H9 (cell line): Measurements from ENCODE around the gene TTC19. TPM values are rescaled to one million over a fixed set of nuclear protein-coding genes. Genes with fewer than 3 reads are reported as not detected.

Source experiments
- DNase-seq: peaks from one replicate; pipeline ENCODE4 v3.0.0-alpha.2; 2017
- H2AFZ ChIP-seq: one replicate; pipeline ENCODE4 v1.6.1; 2013; ENCODE audit warnings: mild to moderate bottlenecking, low read length, control low read depth, moderate library complexity
- H2AK5ac ChIP-seq: 2 replicates; pipeline ENCODE4 v1.6.1; 2013; ENCODE audit warnings: low read length, control low read depth, mixed read lengths; ENCODE audit not compliant: insufficient read length
- H2BK120ac ChIP-seq: one replicate; pipeline ENCODE4 v1.6.1; 2013; ENCODE audit warnings: low read depth, mild to moderate bottlenecking, low read length, control low read depth, inconsistent platforms; ENCODE audit not compliant: poor library complexity, severe bottlenecking
- H2BK12ac ChIP-seq: 2 replicates; pipeline ENCODE4 v1.6.1; 2013; ENCODE audit warnings: low read length, control low read depth, mixed read lengths, low read depth; ENCODE audit not compliant: insufficient read length
- H2BK15ac ChIP-seq: 2 replicates; pipeline ENCODE4 v1.6.1; 2013; ENCODE audit warnings: low read depth, low read length, control low read depth
- H2BK20ac ChIP-seq: one replicate; pipeline ENCODE4 v1.6.1; 2013; ENCODE audit warnings: low read depth, mild to moderate bottlenecking, low read length, control low read depth, inconsistent platforms; ENCODE audit not compliant: poor library complexity, severe bottlenecking
- H2BK5ac ChIP-seq: 2 replicates; pipeline ENCODE4 v1.6.1; 2013; ENCODE audit warnings: low read length, control low read depth, mixed read lengths; ENCODE audit not compliant: insufficient read length
- H3K14ac ChIP-seq: 2 replicates; pipeline ENCODE4 v1.6.1; 2013; ENCODE audit warnings: low read length, control low read depth; ENCODE audit not compliant: insufficient read depth
- H3K18ac ChIP-seq: 2 replicates; pipeline ENCODE4 v1.6.1; 2013; ENCODE audit warnings: low read depth, mild to moderate bottlenecking, mixed read lengths, low read length, control low read depth; ENCODE audit not compliant: insufficient read length
- H3K23ac ChIP-seq: 2 replicates; pipeline ENCODE4 v1.6.1; 2013; ENCODE audit warnings: low read length, control low read depth, mixed read lengths, low read depth; ENCODE audit not compliant: insufficient read length
- H3K23me2 ChIP-seq: 2 replicates; pipeline ENCODE4 v1.6.1; 2013; ENCODE audit warnings: low read depth, mild to moderate bottlenecking, mixed read lengths, low read length, control low read depth; ENCODE audit not compliant: insufficient read length, poor library complexity, severe bottlenecking
- H3K27ac ChIP-seq: 2 replicates; pipeline ENCODE4 v1.5.1; 2013; ENCODE audit warnings: low read length, control low read depth, mixed read lengths, low read depth; ENCODE audit not compliant: insufficient read length
- H3K27me3 ChIP-seq: 2 replicates; pipeline ENCODE4 v1.6.1; 2013; ENCODE audit warnings: low read length, control low read depth, inconsistent platforms; ENCODE audit not compliant: insufficient read depth
- H3K4ac ChIP-seq: 2 replicates; pipeline ENCODE4 v1.6.1; 2013; ENCODE audit warnings: low read depth, mild to moderate bottlenecking, control low read depth, inconsistent platforms, low read length, moderate library complexity
- H3K4me1 ChIP-seq: 2 replicates; pipeline ENCODE4 v1.6.1; 2013; ENCODE audit warnings: low read length, control low read depth, inconsistent platforms; ENCODE audit not compliant: insufficient read depth
- H3K4me2 ChIP-seq: 2 replicates; pipeline ENCODE4 v1.6.1; 2013; ENCODE audit warnings: low read length, control low read depth, mixed read lengths; ENCODE audit not compliant: insufficient read length, insufficient read depth
- H3K56ac ChIP-seq: 2 replicates; pipeline ENCODE4 v1.6.1; 2013; ENCODE audit warnings: low read depth, mild to moderate bottlenecking, mixed read lengths, low read length, control low read depth; ENCODE audit not compliant: insufficient read length
- H3K79me1 ChIP-seq: 2 replicates; pipeline ENCODE4 v1.6.1; 2013; ENCODE audit warnings: low read depth, mild to moderate bottlenecking, moderate library complexity, low read length, control low read depth, inconsistent platforms; ENCODE audit not compliant: insufficient read depth, poor library complexity, severe bottlenecking
- H3K79me2 ChIP-seq: 2 replicates; pipeline ENCODE4 v1.6.1; 2013; ENCODE audit warnings: low read length, control low read depth, inconsistent platforms; ENCODE audit not compliant: insufficient read depth
- H3K9ac ChIP-seq: 2 replicates; pipeline ENCODE4 v1.6.1; 2013; ENCODE audit warnings: low read length, control low read depth, mixed read lengths; ENCODE audit not compliant: insufficient read length; ENCODE audit errors: extremely low read depth
- H3K9me3 ChIP-seq: one replicate; pipeline ENCODE4 v1.6.1; 2013; ENCODE audit warnings: low read depth, low read length, inconsistent platforms; ENCODE audit not compliant: control insufficient read depth
- H3T11ph ChIP-seq: one replicate; pipeline ENCODE4 v1.6.1; 2013; ENCODE audit warnings: mild to moderate bottlenecking, low read length, control low read depth, inconsistent platforms
- H4K20me1 ChIP-seq: one replicate; pipeline ENCODE4 v1.6.1; 2013; ENCODE audit not compliant: control insufficient read depth, insufficient read length, insufficient read depth
- H4K5ac ChIP-seq: 2 replicates; pipeline ENCODE4 v1.6.1; 2013; ENCODE audit warnings: low read depth, mild to moderate bottlenecking, mixed read lengths, low read length, control low read depth; ENCODE audit not compliant: insufficient read length
- H4K8ac ChIP-seq: replicated peaks from 2 replicates; pipeline ENCODE4 v1.6.1; 2013; ENCODE audit warnings: low read length, control low read depth, mixed read lengths, low read depth; ENCODE audit not compliant: insufficient read length
- H4K91ac ChIP-seq: 2 replicates; pipeline ENCODE4 v1.6.1; 2013; ENCODE audit warnings: low read depth, mild to moderate bottlenecking, moderate library complexity, mixed read lengths, low read length, control low read depth; ENCODE audit not compliant: insufficient read length
- H3K27ac Mint-ChIP-seq, 3 experiments: 2 replicates in 2 of 3; 3 replicates in 1 of 3; pipeline ENCODE4 v1.8.0; 2020 to 2021; ENCODE audit warnings: mixed read lengths in 3 of 3, mild to moderate bottlenecking in 1 of 3, moderate library complexity in 1 of 3
- H3K27me3 Mint-ChIP-seq: 2 replicates; pipeline ENCODE4 v1.8.0; 2021; ENCODE audit warnings: low read depth, mild to moderate bottlenecking, moderate library complexity, mixed read lengths
- H3K36me3 Mint-ChIP-seq, 3 experiments: 2 replicates in 2 of 3; 3 replicates in 1 of 3; pipeline ENCODE4 v1.8.0; 2020 to 2021; ENCODE audit warnings: low read depth in 3 of 3, mixed read lengths in 3 of 3; ENCODE audit not compliant: insufficient read depth in 1 of 3
- H3K4me1 Mint-ChIP-seq, 2 experiments: 2 replicates each; pipeline ENCODE4 v1.8.0; 2020; ENCODE audit warnings: mixed read lengths in 2 of 2
- H3K4me3 Mint-ChIP-seq, 2 experiments: 2 replicates in 1 of 2; 3 replicates in 1 of 2; pipeline ENCODE4 v1.8.0; 2020 to 2021; ENCODE audit warnings: mild to moderate bottlenecking in 2 of 2, mixed read lengths in 2 of 2, moderate library complexity in 1 of 2
- H3K9me3 Mint-ChIP-seq, 2 experiments: 2 replicates in 1 of 2; 3 replicates in 1 of 2; pipeline ENCODE4 v1.8.0; 2020; ENCODE audit warnings: mild to moderate bottlenecking in 2 of 2, mixed read lengths in 2 of 2, moderate library complexity in 1 of 2
- WGBS: extraction: QIAGEN DNeasy Blood & Tissue Kit; methylation state at CpG from one replicate; pipeline ENCODE4 v1.1.7; 2013; ENCODE audit warnings: missing lambda C conversion rate, low lambda C conversion rate, mixed read lengths; ENCODE audit not compliant: insufficient read length; ENCODE audit errors: extremely low coverage; 5-methylcytosine and 5-hydroxymethylcytosine counted together
- total RNA-seq: library from RNA; stranded (reverse); gene quantifications from 2 replicates; pipeline ENCODE4 v1.2.1, GENCODE V29; 2021
- TF ChIP-seq, protein P1 (sequence below): fragments of 200-600 bp; sonication (generic); conservative IDR thresholded peaks from 3 replicates; pipeline ENCODE4 v1.8.0; 2021; ENCODE audit warnings: antibody characterized with exemption, mild to moderate bottlenecking

Gene TTC19
- total RNA-seq, 1 experiment from 2014 or later = 64.3 TPM

DNA sequence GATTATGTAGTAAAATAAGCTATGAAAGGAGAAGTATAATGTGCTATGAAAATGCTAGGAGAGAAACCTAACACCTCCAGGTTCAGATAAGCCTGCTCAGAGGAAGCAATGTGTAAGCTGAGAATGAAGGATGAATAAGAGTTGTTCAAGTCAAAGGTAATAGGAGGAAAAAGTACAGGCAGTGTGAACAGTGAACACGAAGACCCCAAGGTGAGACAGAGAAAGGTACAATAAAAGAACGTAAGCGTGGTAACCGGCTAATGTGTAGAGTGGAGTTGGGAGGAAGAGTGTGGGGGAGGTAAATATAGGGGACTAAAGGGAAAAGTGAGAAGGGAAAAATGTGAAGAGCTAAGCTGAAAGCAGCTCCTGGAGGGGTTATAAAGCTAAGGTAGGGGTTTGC is 74.2 kb downstream of the TTC19 start:
- Mint-ChIP-seq H3K36me3 (peaks cover 22 to 75% (median 63%) of the 10 kb centered on the region in 3 experiments; a peak in 6 of 7 replicates), H3K4me1 (no peaks in the 10 kb centered on the region), H3K9me3 (no peaks in the 10 kb centered on the region), H3K27ac (peak overlapping the region in 1 of 3 experiments; percentile 4; a peak in 1 of 7 replicates), H3K27me3 (no peaks in the 10 kb centered on the region), H3K4me3 (no peak overlapping the region)
- no peak overlapping the region for H3K27ac ChIP-seq
- no peak overlapping the region for H3K56ac ChIP-seq
- H4K8ac ChIP-seq = no peak overlapping the region
- H2BK120ac ChIP-seq = no peak overlapping the region
- H3K27me3 ChIP-seq = no peaks in the 10 kb centered on the region
- H2AFZ ChIP-seq = no peak overlapping the region
- no peak overlapping the region for H2BK20ac ChIP-seq
- no peak overlapping the region for H3K23ac ChIP-seq
- H3K4ac ChIP-seq = no peak overlapping the region
- DNase-seq = no peak
- H3K14ac ChIP-seq = no peak overlapping the region
- H2BK15ac ChIP-seq = no peak overlapping the region
- H2BK5ac ChIP-seq = no peak overlapping the region
- no peak overlapping the region for H2AK5ac ChIP-seq
- no peak overlapping the region for H4K5ac ChIP-seq
- H3K23me2 ChIP-seq = no peaks in the 10 kb centered on the region
- no peak overlapping the region for H3K4me2 ChIP-seq
- 100% methylated on average over 3 of the region's 4 CpGs for WGBS
- no peak overlapping the region for H2BK12ac ChIP-seq
- H3K18ac ChIP-seq = no peak overlapping the region
- H3K4me1 ChIP-seq = no peaks in the 10 kb centered on the region
- H3K79me2 ChIP-seq = no peaks in the 10 kb centered on the region
- TF ChIP-seq, protein P1, sequence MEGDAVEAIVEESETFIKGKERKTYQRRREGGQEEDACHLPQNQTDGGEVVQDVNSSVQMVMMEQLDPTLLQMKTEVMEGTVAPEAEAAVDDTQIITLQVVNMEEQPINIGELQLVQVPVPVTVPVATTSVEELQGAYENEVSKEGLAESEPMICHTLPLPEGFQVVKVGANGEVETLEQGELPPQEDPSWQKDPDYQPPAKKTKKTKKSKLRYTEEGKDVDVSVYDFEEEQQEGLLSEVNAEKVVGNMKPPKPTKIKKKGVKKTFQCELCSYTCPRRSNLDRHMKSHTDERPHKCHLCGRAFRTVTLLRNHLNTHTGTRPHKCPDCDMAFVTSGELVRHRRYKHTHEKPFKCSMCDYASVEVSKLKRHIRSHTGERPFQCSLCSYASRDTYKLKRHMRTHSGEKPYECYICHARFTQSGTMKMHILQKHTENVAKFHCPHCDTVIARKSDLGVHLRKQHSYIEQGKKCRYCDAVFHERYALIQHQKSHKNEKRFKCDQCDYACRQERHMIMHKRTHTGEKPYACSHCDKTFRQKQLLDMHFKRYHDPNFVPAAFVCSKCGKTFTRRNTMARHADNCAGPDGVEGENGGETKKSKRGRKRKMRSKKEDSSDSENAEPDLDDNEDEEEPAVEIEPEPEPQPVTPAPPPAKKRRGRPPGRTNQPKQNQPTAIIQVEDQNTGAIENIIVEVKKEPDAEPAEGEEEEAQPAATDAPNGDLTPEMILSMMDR = no peak
- H3K9me3 ChIP-seq = no peaks in the 10 kb centered on the region
- no peak overlapping the region for H3K9ac ChIP-seq
- no peak overlapping the region for H4K91ac ChIP-seq
- no peaks in the 10 kb centered on the region for H4K20me1 ChIP-seq
- H3T11ph ChIP-seq = no peak overlapping the region
- H3K79me1 ChIP-seq = no peaks in the 10 kb centered on the region
